GM23338 (cell line): ENCODE results near the gene ACVR1C. TPM values are rescaled to one million over a fixed set of nuclear protein-coding genes. Genes with fewer than 3 reads are reported as not detected.

Source experiments
- ATAC-seq: fragments of 200-7000 bp; cut with Tn5 transposase; 3 replicates; pipeline ENCODE4 v1.9.1; 2020
- DNase-seq: peaks from one replicate; pipeline ENCODE4 v3.0.0-alpha.2; 2015; ENCODE audit warnings: low spot score
- H2AFZ ChIP-seq: fragments of 200-600 bp; sonication (generic); 2 replicates; pipeline ENCODE4 v1.8.0; 2016; ENCODE audit warnings: antibody characterized with exemption, mild to moderate bottlenecking, moderate library complexity
- H3F3A ChIP-seq: fragments of 200-600 bp; sonication (generic); replicated peaks from 2 replicates; pipeline ENCODE4 v1.8.0; 2017; ENCODE audit warnings: antibody characterized with exemption, mixed run types, low read depth
- H3K27ac ChIP-seq: fragments of 200-600 bp; sonication (generic); 2 replicates; pipeline ENCODE4 v1.6.1; 2016; ENCODE audit warnings: low read depth
- H3K27me3 ChIP-seq: fragments of 200-600 bp; sonication (generic); 2 replicates; pipeline ENCODE4 v1.8.0; 2016; ENCODE audit warnings: mild to moderate bottlenecking, mixed run types, moderate library complexity; ENCODE audit not compliant: insufficient read depth
- H3K36me3 ChIP-seq: fragments of 200-600 bp; sonication (generic); 2 replicates; pipeline ENCODE4 v1.8.0; 2016; ENCODE audit warnings: mild to moderate bottlenecking; ENCODE audit not compliant: insufficient read depth
- H3K4me1 ChIP-seq: fragments of 200-600 bp; sonication (generic); 2 replicates; pipeline ENCODE4 v1.8.0; 2016; ENCODE audit warnings: mild to moderate bottlenecking, moderate library complexity; ENCODE audit not compliant: insufficient read depth
- H3K4me2 ChIP-seq: fragments of 200-600 bp; sonication (generic); 2 replicates; pipeline ENCODE4 v1.7.1; 2017; ENCODE audit warnings: mixed run types
- H3K4me3 ChIP-seq: fragments of 200-600 bp; sonication (generic); 2 replicates; pipeline ENCODE4 v1.6.1; 2016; ENCODE audit warnings: mixed run types
- H3K79me2 ChIP-seq: fragments of 200-600 bp; sonication (generic); replicated peaks from 2 replicates; pipeline ENCODE4 v1.8.0; 2017; ENCODE audit warnings: mild to moderate bottlenecking; ENCODE audit not compliant: insufficient read depth
- H3K9me2 ChIP-seq: fragments of 200-600 bp; sonication (generic); 2 replicates; pipeline ENCODE4 v1.8.0; 2017; ENCODE audit not compliant: insufficient read depth
- H4K20me1 ChIP-seq: fragments of 200-600 bp; sonication (generic); replicated peaks from 2 replicates; pipeline ENCODE4 v1.8.0; 2017; ENCODE audit warnings: mild to moderate bottlenecking; ENCODE audit not compliant: insufficient read depth
- H3K27ac Mint-ChIP-seq: 2 replicates; pipeline ENCODE4 v1.8.0; 2020; ENCODE audit warnings: inconsistent platforms, mild to moderate bottlenecking, moderate library complexity, mixed read lengths
- H3K27me3 Mint-ChIP-seq: 3 replicates; pipeline ENCODE4 v1.8.0; 2022; ENCODE audit warnings: low read depth, mild to moderate bottlenecking, moderate library complexity, mixed read lengths, inconsistent platforms; ENCODE audit not compliant: insufficient read depth, poor library complexity
- H3K36me3 Mint-ChIP-seq: 3 replicates; pipeline ENCODE4 v1.8.0; 2021; ENCODE audit warnings: low read depth, mild to moderate bottlenecking, inconsistent platforms, moderate library complexity, mixed read lengths
- H3K4me1 Mint-ChIP-seq: 3 replicates; pipeline ENCODE4 v1.8.0; 2020; ENCODE audit warnings: mild to moderate bottlenecking, inconsistent platforms, mixed read lengths
- H3K4me3 Mint-ChIP-seq: 3 replicates; pipeline ENCODE4 v1.8.0; 2021; ENCODE audit warnings: moderate library complexity, mild to moderate bottlenecking, inconsistent platforms, mixed read lengths
- H3K9me3 Mint-ChIP-seq: 3 replicates; pipeline ENCODE4 v1.8.0; 2020; ENCODE audit warnings: moderate library complexity, mild to moderate bottlenecking, inconsistent platforms, mixed read lengths
- CREB1 ChIP-seq: fragments of 250-450 bp; sonication (Bioruptor Pico); IDR thresholded peaks from 2 replicates; pipeline ENCODE4 v1.5.0; 2020; ENCODE audit warnings: low read depth, mild to moderate bottlenecking, moderate library complexity
- EZH2 ChIP-seq: fragments of 200-600 bp; sonication (generic); IDR thresholded peaks from one replicate; pipeline ENCODE4 v1.8.0; 2017; ENCODE audit warnings: antibody characterized with exemption, mild to moderate bottlenecking, low read depth; ENCODE audit not compliant: unreplicated experiment
- EZH2phosphoT487 ChIP-seq: fragments of 200-600 bp; sonication (generic); IDR thresholded peaks from one replicate; pipeline ENCODE4 v1.8.1; 2018; ENCODE audit warnings: antibody characterized with exemption; ENCODE audit not compliant: unreplicated experiment
- NANOG ChIP-seq: IDR thresholded peaks from 2 replicates; pipeline ENCODE4 v1.6.1; 2016; ENCODE audit warnings: antibody characterized with exemption, borderline replicate concordance
- POLR2AphosphoS5 ChIP-seq: IDR thresholded peaks from 2 replicates; pipeline ENCODE4 v1.6.1; 2016; ENCODE audit warnings: antibody characterized with exemption, low read depth
- STAT1 ChIP-seq: IDR thresholded peaks from one replicate; pipeline ENCODE4 v1.6.1; 2016; ENCODE audit warnings: antibody characterized with exemption; ENCODE audit not compliant: unreplicated experiment
- polyA plus RNA-seq: library from polyadenylated mRNA; unstranded; fragments of >200 nt; fragmentation: Nextera tagmentation; extraction: Ambion mirVana; gene quantifications from 2 replicates; pipeline ENCODE4 v1.2.1, GENCODE V29; 2016
- total RNA-seq: library from RNA; depleted of rRNA; stranded (reverse); fragments of >200 nt; shearing (Covaris generic); gene quantifications from 2 replicates; pipeline ENCODE4 v1.2.3, GENCODE V29; 2014
- TF ChIP-seq, protein P1 (sequence below): fragments of 250-450 bp; sonication (Bioruptor Pico); IDR thresholded peaks from 2 replicates; pipeline ENCODE4 v1.5.0; 2020; ENCODE audit warnings: mild to moderate bottlenecking, moderate library complexity
- TF ChIP-seq, protein P2 (sequence below), 2 experiments: fragments of 200-600 bp in 1 of 2; sonication (generic) in 1 of 2; conservative IDR thresholded peaks; 2 replicates each; pipeline versions ENCODE4 v1.5.1 to v1.6.1; 2016 to 2017; ENCODE audit warnings: antibody characterized with exemption in 2 of 2, low read depth in 2 of 2, mild to moderate bottlenecking in 2 of 2, moderate library complexity in 1 of 2
- TF ChIP-seq, protein P3 (sequence below): IDR thresholded peaks from 2 replicates; pipeline ENCODE4 v1.6.1; 2016; ENCODE audit warnings: antibody characterized with exemption

Gene ACVR1C
- total and polyA plus RNA-seq, 2 experiments from 2014 or later, result 0.61 to 0.94 TPM

DNA sequence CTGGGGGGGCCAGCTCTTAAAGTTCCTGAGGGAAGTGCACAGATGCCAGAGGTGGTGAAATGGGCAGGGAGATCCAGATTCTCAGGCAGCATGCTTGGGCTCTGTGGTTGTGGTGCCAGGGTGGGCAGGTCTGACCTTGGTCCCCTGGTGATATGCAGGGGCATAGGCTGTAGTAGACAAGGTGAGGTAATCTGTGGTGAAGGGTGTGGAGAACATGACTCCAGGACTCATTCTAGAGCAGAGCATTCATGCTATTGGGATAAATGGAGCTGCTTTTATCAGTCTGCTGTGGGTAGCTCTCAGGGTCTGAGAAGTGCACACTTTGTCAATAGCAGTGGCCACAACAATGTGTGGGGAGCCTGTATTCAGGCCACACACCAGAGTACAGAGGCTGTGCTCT lies 16.9 kb downstream of the ACVR1C start (continued):
- TF ChIP-seq, protein P1, sequence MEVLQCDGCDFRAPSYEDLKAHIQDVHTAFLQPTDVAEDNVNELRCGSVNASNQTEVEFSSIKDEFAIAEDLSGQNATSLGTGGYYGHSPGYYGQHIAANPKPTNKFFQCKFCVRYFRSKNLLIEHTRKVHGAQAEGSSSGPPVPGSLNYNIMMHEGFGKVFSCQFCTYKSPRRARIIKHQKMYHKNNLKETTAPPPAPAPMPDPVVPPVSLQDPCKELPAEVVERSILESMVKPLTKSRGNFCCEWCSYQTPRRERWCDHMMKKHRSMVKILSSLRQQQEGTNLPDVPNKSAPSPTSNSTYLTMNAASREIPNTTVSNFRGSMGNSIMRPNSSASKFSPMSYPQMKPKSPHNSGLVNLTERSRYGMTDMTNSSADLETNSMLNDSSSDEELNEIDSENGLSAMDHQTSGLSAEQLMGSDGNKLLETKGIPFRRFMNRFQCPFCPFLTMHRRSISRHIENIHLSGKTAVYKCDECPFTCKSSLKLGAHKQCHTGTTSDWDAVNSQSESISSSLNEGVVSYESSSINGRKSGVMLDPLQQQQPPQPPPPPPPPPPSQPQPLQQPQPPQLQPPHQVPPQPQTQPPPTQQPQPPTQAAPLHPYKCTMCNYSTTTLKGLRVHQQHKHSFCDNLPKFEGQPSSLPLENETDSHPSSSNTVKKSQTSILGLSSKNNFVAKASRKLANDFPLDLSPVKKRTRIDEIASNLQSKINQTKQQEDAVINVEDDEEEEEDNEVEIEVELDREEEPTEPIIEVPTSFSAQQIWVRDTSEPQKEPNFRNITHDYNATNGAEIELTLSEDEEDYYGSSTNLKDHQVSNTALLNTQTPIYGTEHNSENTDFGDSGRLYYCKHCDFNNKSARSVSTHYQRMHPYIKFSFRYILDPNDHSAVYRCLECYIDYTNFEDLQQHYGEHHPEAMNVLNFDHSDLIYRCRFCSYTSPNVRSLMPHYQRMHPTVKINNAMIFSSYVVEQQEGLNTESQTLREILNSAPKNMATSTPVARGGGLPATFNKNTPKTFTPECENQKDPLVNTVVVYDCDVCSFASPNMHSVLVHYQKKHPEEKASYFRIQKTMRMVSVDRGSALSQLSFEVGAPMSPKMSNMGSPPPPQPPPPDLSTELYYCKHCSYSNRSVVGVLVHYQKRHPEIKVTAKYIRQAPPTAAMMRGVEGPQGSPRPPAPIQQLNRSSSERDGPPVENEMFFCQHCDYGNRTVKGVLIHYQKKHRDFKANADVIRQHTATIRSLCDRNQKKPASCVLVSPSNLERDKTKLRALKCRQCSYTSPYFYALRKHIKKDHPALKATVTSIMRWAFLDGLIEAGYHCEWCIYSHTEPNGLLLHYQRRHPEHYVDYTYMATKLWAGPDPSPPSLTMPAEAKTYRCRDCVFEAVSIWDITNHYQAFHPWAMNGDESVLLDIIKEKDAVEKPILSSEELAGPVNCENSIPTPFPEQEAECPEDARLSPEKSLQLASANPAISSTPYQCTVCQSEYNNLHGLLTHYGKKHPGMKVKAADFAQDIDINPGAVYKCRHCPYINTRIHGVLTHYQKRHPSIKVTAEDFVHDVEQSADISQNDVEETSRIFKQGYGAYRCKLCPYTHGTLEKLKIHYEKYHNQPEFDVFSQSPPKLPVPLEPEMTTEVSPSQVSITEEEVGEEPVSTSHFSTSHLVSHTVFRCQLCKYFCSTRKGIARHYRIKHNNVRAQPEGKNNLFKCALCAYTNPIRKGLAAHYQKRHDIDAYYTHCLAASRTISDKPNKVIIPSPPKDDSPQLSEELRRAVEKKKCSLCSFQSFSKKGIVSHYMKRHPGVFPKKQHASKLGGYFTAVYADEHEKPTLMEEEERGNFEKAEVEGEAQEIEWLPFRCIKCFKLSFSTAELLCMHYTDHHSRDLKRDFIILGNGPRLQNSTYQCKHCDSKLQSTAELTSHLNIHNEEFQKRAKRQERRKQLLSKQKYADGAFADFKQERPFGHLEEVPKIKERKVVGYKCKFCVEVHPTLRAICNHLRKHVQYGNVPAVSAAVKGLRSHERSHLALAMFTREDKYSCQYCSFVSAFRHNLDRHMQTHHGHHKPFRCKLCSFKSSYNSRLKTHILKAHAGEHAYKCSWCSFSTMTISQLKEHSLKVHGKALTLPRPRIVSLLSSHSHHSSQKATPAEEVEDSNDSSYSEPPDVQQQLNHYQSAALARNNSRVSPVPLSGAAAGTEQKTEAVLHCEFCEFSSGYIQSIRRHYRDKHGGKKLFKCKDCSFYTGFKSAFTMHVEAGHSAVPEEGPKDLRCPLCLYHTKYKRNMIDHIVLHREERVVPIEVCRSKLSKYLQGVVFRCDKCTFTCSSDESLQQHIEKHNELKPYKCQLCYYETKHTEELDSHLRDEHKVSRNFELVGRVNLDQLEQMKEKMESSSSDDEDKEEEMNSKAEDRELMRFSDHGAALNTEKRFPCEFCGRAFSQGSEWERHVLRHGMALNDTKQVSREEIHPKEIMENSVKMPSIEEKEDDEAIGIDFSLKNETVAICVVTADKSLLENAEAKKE (CRISPR knock-in tag), result no peak
- TF ChIP-seq STAT1 (no peak), POLR2AphosphoS5 (no peak), EZH2phosphoT487 (no peak), NANOG (no peak)
- TF ChIP-seq, protein P2, sequence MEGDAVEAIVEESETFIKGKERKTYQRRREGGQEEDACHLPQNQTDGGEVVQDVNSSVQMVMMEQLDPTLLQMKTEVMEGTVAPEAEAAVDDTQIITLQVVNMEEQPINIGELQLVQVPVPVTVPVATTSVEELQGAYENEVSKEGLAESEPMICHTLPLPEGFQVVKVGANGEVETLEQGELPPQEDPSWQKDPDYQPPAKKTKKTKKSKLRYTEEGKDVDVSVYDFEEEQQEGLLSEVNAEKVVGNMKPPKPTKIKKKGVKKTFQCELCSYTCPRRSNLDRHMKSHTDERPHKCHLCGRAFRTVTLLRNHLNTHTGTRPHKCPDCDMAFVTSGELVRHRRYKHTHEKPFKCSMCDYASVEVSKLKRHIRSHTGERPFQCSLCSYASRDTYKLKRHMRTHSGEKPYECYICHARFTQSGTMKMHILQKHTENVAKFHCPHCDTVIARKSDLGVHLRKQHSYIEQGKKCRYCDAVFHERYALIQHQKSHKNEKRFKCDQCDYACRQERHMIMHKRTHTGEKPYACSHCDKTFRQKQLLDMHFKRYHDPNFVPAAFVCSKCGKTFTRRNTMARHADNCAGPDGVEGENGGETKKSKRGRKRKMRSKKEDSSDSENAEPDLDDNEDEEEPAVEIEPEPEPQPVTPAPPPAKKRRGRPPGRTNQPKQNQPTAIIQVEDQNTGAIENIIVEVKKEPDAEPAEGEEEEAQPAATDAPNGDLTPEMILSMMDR (conservative IDR thresholded peaks at IDR 0.05; ENCODE audit: low read depth in 2 of 2), result no peak

DNA sequence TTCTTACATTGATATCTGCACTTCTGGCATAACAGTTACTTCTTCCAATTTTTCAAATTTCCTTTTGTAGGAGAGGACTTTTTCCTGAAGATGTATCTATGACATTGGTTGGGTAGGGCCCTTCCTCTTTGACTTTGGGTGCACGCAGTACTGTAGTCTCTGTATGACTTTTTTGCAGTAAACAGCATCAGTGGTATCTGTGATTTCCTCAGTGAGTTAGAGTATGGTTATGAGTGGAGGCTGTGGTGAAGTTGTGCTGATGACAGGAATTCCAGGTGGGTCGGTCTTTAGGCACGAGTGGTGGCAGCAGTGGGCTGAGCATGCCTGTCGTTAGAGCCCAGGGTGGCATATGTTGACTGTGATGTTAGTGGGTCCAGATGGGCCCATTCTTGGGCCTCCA lies 17.6 kb downstream of the ACVR1C start:
- H3K4me2 ChIP-seq, result no peak overlapping the region
- TF ChIP-seq, protein P3, sequence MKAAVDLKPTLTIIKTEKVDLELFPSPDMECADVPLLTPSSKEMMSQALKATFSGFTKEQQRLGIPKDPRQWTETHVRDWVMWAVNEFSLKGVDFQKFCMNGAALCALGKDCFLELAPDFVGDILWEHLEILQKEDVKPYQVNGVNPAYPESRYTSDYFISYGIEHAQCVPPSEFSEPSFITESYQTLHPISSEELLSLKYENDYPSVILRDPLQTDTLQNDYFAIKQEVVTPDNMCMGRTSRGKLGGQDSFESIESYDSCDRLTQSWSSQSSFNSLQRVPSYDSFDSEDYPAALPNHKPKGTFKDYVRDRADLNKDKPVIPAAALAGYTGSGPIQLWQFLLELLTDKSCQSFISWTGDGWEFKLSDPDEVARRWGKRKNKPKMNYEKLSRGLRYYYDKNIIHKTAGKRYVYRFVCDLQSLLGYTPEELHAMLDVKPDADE, result no peak
- TF ChIP-seq CREB1 (CRISPR knock-in tag), result no peak
- TF ChIP-seq EZH2phosphoT487, result no peak
- TF ChIP-seq EZH2, result no peak
- TF ChIP-seq STAT1, result no peak
- no peak overlapping the region for H3K27ac ChIP-seq
- no peaks in the 10 kb centered on the region for H3K9me2 ChIP-seq
- no peak overlapping the region for H3K4me3 ChIP-seq
- Mint-ChIP-seq H3K27ac (no peak overlapping the region), H3K9me3 (peaks cover 3% of the 10 kb centered on the region; the same call in 1 of the 3 replicates), H3K4me1 (no peaks in the 10 kb centered on the region; the same call in 2 of the 3 replicates), H3K4me3 (no peak overlapping the region), H3K27me3 (peaks cover 4% of the 10 kb centered on the region), H3K36me3 (no peaks in the 10 kb centered on the region; the same call in 2 of the 3 replicates)
- no peaks in the 10 kb centered on the region for H3K79me2 ChIP-seq
- H4K20me1 ChIP-seq, result no peaks in the 10 kb centered on the region
- no peak overlapping the region for H2AFZ ChIP-seq
- no peaks in the 10 kb centered on the region for H3K36me3 ChIP-seq
- ATAC-seq (no peak), DNase-seq (no peak)
- H3K27me3 ChIP-seq, result no peaks in the 10 kb centered on the region
- no peaks in the 10 kb centered on the region for H3F3A ChIP-seq
- no peaks in the 10 kb centered on the region for H3K4me1 ChIP-seq
